HEK293T (cell line): Measurements from ENCODE around the gene CORO1C.

Experiments
- BHLHE40 ChIP-seq: fragments of 450-650 bp; IDR thresholded peaks from 2 replicates; pipeline ENCODE4 v1.6.1; 2016; ENCODE audit warnings: mild to moderate bottlenecking, moderate library complexity, borderline replicate concordance
- ELF4 ChIP-seq: fragments of 450-650 bp; IDR thresholded peaks from 2 replicates; pipeline ENCODE4 v1.6.1; 2017; ENCODE audit warnings: antibody characterized with exemption
- FOXA1 ChIP-seq: fragments of 450-650 bp; IDR thresholded peaks from 2 replicates; pipeline ENCODE4 v1.6.1; 2016; ENCODE audit warnings: mild to moderate bottlenecking
- FOXK2 ChIP-seq: fragments of 450-650 bp; IDR thresholded peaks from 2 replicates; pipeline ENCODE4 v1.6.1; 2016; ENCODE audit warnings: mild to moderate bottlenecking
- FOXM1 ChIP-seq: fragments of 450-650 bp; IDR thresholded peaks from 2 replicates; pipeline ENCODE4 v1.6.1; 2017; ENCODE audit warnings: mild to moderate bottlenecking, borderline replicate concordance
- HDGF ChIP-seq: fragments of 450-650 bp; IDR thresholded peaks from 2 replicates; pipeline ENCODE4 v1.6.1; 2017; ENCODE audit warnings: antibody characterized with exemption, borderline replicate concordance
- LEF1 ChIP-seq: fragments of 450-650 bp; IDR thresholded peaks from 2 replicates; pipeline ENCODE4 v1.6.1; 2017; ENCODE audit warnings: mild to moderate bottlenecking, borderline replicate concordance
- NFRKB ChIP-seq: fragments of 450-650 bp; IDR thresholded peaks from 2 replicates; pipeline ENCODE4 v1.6.1; 2016; ENCODE audit warnings: mild to moderate bottlenecking, moderate library complexity
- PKNOX1 ChIP-seq: fragments of 450-650 bp; IDR thresholded peaks from 2 replicates; pipeline ENCODE4 v1.6.1; 2016
- SP1 ChIP-seq: fragments of 450-650 bp; IDR thresholded peaks from 2 replicates; pipeline ENCODE4 v1.6.1; 2017
- SUZ12 ChIP-seq: fragments of 450-650 bp; IDR thresholded peaks from 2 replicates; pipeline ENCODE4 v1.6.1; 2016; ENCODE audit warnings: mild to moderate bottlenecking

GRCh38 chr12:108620236-108620879 is 111.0 kb downstream of the CORO1C start:
- TF ChIP-seq ELF4 (no peak), SUZ12 (no peak), FOXM1 (no peak), PKNOX1 (no peak), SP1 (no peak), LEF1 (no peak), BHLHE40 (no peak), FOXK2 (no peak), NFRKB (no peak), HDGF (no peak), FOXA1 (no peak)
